T47D (cell line): ENCODE results near the gene PCSK2.
A peak's percentile ranks its signal among the peaks of the same experiment; 100 is the strongest.

ENCODE experiments used
- DNase-seq, 2 experiments: peaks; one replicate each; pipeline versions ENCODE4 v3.0.0 to v3.0.0-alpha.2; 2011 to 2012; ENCODE audit warnings: low read depth in 1 of 2, low spot score in 1 of 2
- JUND ChIP-seq: IDR thresholded peaks from 2 replicates; pipeline ENCODE4 v1.6.1; 2012; ENCODE audit warnings: low read depth
- in situ Hi-C: cut with HindIII; loops from 2 replicates; pipeline ENCODE4 v1.10.0; 2016; ENCODE audit warnings: low sequenced_read_pairs, low pct_unique_long_range_greater_than_20kb

Gene PCSK2

GRCh38 chr20:17399303-17399985 is 172.6 kb downstream of the PCSK2 start:
- no peak for DNase-seq
- in situ Hi-C loops: no loop called here
- no peak for TF ChIP-seq JUND

- in situ Hi-C loops: no loop called here
- no peak for DNase-seq
- TF ChIP-seq JUND: no peak
These were observed 176.6 kb downstream of the PCSK2 start for GRCh38 chr20:17403461-17403860.

GRCh38 chr20:17406051-17406590 is 179.3 kb downstream of the PCSK2 start:
- TF ChIP-seq JUND: no peak
- DNase-seq: no peak
- in situ Hi-C loops: no loop called here

GRCh38 chr20:17407550-17407949 is 180.7 kb downstream of the PCSK2 start:
- TF ChIP-seq JUND: no peak
- in situ Hi-C loops: no loop called here
- no peak for DNase-seq

GRCh38 chr20:17417225-17417624 is 190.4 kb downstream of the PCSK2 start:
- TF ChIP-seq JUND: no peak
- no peak for DNase-seq
- in situ Hi-C loops: no loop called here

GRCh38 chr20:17418737-17419136 is 191.9 kb downstream of the PCSK2 start:
- in situ Hi-C loops: no loop called here
- DNase-seq: no peak
- no peak for TF ChIP-seq JUND

GRCh38 chr20:17419479-17420041 is 192.7 kb downstream of the PCSK2 start:
- TF ChIP-seq JUND: no peak
- DNase-seq: no peak
- in situ Hi-C loops: no loop called here

GRCh38 chr20:17421493-17421892 is 194.7 kb downstream of the PCSK2 start:
- in situ Hi-C loops: no loop called here
- TF ChIP-seq JUND: no peak
- DNase-seq: no peak

- no peak for TF ChIP-seq JUND
- no peak for DNase-seq
- in situ Hi-C loops: no loop called here
These were observed 196.9 kb downstream of the PCSK2 start for GRCh38 chr20:17423782-17424181.

GRCh38 chr20:17427638-17428037 is 200.8 kb downstream of the PCSK2 start:
- no peak for DNase-seq
- in situ Hi-C loops: no loop called here
- no peak for TF ChIP-seq JUND

GRCh38 chr20:17430125-17430950 is 203.5 kb downstream of the PCSK2 start:
- no peak for DNase-seq
- in situ Hi-C loops: no loop called here
- TF ChIP-seq JUND: no peak

- in situ Hi-C loops: no loop called here
- peak; percentile 30 to 57 for DNase-seq
- no peak for TF ChIP-seq JUND
These were observed 205.0 kb downstream of the PCSK2 start for GRCh38 chr20:17431621-17432364.
